ENCODE data around the gene PTPRN2.

Gene PTPRN2

GRCh38 chr7:158284121-158284520 lies 303.5 kb downstream of the PTPRN2 start:
- no peak for TF ChIP-seq CTCF (IDR thresholded peaks at IDR 0.05; ENCODE audit: borderline replicate concordance, insufficient read depth, low read depth, low read length)
- no peak overlapping the region for H3K4me3 ChIP-seq (ENCODE audit: low read depth, low read length)

- no peak overlapping the region for H3K4me3 ChIP-seq (ENCODE audit: low read depth, low read length)
- no peak for TF ChIP-seq CTCF (IDR thresholded peaks at IDR 0.05; ENCODE audit: borderline replicate concordance, insufficient read depth, low read depth, low read length)
Observed at GRCh38 chr7:158283016-158283974, 304.3 kb downstream of the PTPRN2 start.

DNA sequence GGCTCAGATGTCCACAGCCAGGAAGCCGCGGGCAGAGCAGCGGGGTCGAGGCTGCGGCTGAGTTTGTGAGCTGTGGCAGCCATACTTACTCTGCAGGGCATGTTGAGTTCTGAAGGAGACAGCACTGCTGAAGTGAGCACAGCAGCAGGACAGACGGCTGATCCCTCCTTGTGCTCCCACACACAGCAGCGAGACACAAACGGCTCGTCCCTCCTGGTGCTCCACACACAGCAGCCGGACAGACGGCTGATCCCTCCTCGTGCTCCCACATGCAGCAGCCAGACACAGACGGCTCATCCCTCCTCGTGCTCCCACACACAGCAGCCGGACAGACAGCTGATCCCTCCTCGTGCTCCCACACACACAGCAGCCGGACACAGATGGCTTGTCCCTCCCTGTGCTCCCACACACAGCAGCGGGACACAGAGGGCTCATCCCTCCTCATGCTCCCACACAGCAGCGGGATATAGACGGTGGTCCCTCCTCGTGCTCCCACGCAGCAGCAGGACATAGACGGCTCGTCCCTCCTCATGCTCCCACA lies 305.1 kb downstream of the PTPRN2 start:
- TF ChIP-seq CTCF (IDR thresholded peaks at IDR 0.05; ENCODE audit: borderline replicate concordance, insufficient read depth, low read depth, low read length) = no peak
- no peak overlapping the region for H3K4me3 ChIP-seq (ENCODE audit: low read depth, low read length)

DNA sequence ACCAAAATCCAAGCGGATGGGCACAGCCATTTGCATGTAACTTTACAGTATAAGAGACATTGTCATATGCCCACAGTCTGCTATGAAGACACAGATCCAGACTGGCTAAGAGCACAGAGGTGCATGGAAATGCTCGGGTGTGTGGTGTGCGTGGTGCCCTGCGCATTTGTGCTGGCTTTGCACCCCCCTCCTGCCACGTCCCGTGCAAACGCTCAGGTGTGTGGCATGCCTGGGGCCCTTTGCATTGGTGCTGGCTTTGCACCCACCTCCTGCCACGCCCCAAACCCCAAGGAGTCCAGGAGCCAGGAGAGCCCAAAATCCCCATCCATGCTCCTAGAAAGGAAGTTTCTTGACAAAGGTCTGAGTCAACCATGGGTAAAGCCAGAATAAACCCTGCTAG lies 306.2 kb downstream of the PTPRN2 start:
- no peak overlapping the region for H3K4me3 ChIP-seq (ENCODE audit: low read depth, low read length)
- TF ChIP-seq CTCF (IDR thresholded peaks at IDR 0.05; ENCODE audit: borderline replicate concordance, insufficient read depth, low read depth, low read length) = no peak

DNA sequence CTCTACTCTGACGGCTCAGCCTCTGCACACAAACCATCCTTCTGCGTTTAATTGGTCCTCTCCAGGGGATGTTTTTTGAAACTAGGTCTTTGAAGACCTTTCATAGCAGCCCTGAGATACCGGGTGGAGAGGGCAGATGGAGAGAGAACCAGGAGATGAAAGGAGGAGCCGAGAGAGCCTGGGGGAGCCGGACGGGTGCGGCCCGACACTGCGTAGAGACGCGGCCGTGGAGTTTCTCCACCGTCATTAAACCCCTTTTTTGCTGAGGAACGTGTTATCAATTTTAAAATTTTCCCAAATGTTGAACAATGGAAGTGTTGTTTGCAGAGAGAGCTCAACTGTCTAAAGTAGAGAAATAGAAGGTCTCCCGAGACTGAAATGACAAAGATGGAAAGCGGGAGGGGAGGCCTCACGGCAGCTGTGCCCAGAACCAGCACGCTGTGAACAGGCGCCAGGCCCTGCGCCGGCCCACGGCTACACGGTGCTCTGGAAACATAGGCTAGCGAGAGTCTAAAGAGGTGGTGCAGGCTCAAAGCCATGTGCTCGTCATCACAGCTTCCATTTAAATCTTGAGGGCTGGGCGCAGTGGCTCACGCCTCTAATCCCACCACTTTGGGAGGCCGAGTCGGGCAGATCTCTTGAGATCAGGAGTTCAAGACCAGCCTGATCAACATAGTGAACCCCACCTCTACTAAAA lies 307.0 kb downstream of the PTPRN2 start:
- H3K4me3 ChIP-seq (ENCODE audit: low read depth, low read length) = no peak overlapping the region
- TF ChIP-seq CTCF (IDR thresholded peaks at IDR 0.05; ENCODE audit: borderline replicate concordance, insufficient read depth, low read depth, low read length) = no peak

GRCh38 chr7:158279539-158280447 lies 307.8 kb downstream of the PTPRN2 start:
- TF ChIP-seq CTCF (IDR thresholded peaks at IDR 0.05; ENCODE audit: borderline replicate concordance, insufficient read depth, low read depth, low read length) = no peak
- no peak overlapping the region for H3K4me3 ChIP-seq (ENCODE audit: low read depth, low read length)
